Prostate gland (tissue), 2 donors: ENCODE data around the gene PTTG1IP2. TPM values are rescaled to one million over a fixed set of nuclear protein-coding genes. Genes with fewer than 3 reads are reported as not detected.
A peak's percentile ranks its signal among the peaks of the same experiment; 100 is the strongest.

Experiments
- DNase-seq: peaks from one replicate; pipeline ENCODE4 v3.0.0-alpha.2; 2019; ENCODE audit warnings: low spot score
- H3K27ac ChIP-seq, 2 donors: fragments of 200-600 bp; sonication (generic); 2 replicates each; pipeline ENCODE4 v1.5.1; 2017 to 2019
- H3K27me3 ChIP-seq: fragments of 200-600 bp; sonication (generic); replicated peaks from 2 replicates; pipeline ENCODE4 v1.5.1; 2019; ENCODE audit not compliant: insufficient read depth
- H3K36me3 ChIP-seq, 2 donors: fragments of 200-600 bp; sonication (generic); 1 replicate in 1 of 2; 2 replicates in 1 of 2; pipeline versions ENCODE4 v1.5.1 to v1.8.1; 2017 to 2019
- H3K4me1 ChIP-seq: fragments of 200-600 bp; sonication (generic); replicated peaks from 2 replicates; pipeline ENCODE4 v1.5.1; 2019
- H3K4me3 ChIP-seq, 2 donors: fragments of 200-600 bp; sonication (generic); 2 replicates each; pipeline ENCODE4 v1.5.1; 2017 to 2019
- H3K9me3 ChIP-seq: fragments of 200-600 bp; sonication (generic); 2 replicates; pipeline ENCODE4 v1.5.1; 2017
- CTCF ChIP-seq, 4 experiments: fragments of 200-600 bp in 2 of 4; fragments of 450-650 bp in 2 of 4; sonication (generic) in 2 of 4; IDR thresholded peaks; 1 replicate in 3 of 4; 2 replicates in 1 of 4; pipeline ENCODE4 v1.5.1; 2016 to 2019; ENCODE audit warnings: antibody characterized with exemption in 4 of 4, mild to moderate bottlenecking in 2 of 4, moderate library complexity in 2 of 4
- POLR2A ChIP-seq: fragments of 450-650 bp; IDR thresholded peaks from one replicate; pipeline ENCODE4 v1.6.1; 2016; ENCODE audit warnings: antibody characterized with exemption, mild to moderate bottlenecking
- POLR2AphosphoS5 ChIP-seq: sonication (generic); formaldehyde crosslinking; IDR thresholded peaks from one replicate; pipeline ENCODE4 v1.6.1; 2017; ENCODE audit warnings: antibody characterized with exemption
- WGBS: methylation state at CpG from one replicate; pipeline ENCODE4 v1.1.5; 2018; 5-methylcytosine and 5-hydroxymethylcytosine counted together
- intact Hi-C: fragments of 100-400 bp; cut with DNase I; formaldehyde crosslinking; loops from one replicate; pipeline ENCODE4 v1.14.2; 2022
- total RNA-seq, 2 donors: library from RNA; depleted of rRNA; stranded (reverse); fragments of >200 nt; gene quantifications; one replicate each; pipeline ENCODE4 v1.1.0, GENCODE V29; 2016

The PTTG1IP2 gene
- total RNA-seq, 2 donors from 2014 or later: not detected

- Histone ChIP-seq H3K4me3 (no peak overlapping the region), H3K9me3 (no peaks in the 10 kb centered on the region), H3K27me3 (no peaks in the 10 kb centered on the region), H3K36me3 (no peaks in the 10 kb centered on the region), H3K27ac (no peak overlapping the region), H3K4me1 (no peaks in the 10 kb centered on the region)
- TF ChIP-seq POLR2A (no peak), POLR2AphosphoS5 (no peak), CTCF (IDR thresholded peaks at IDR 0.05) (peak in 1 of 4 experiments; percentile 20)
- intact Hi-C loops: no loop called here
- no peak for DNase-seq
- 56% methylated on average over 5 of the region's 5 CpGs for WGBS
Observed at GRCh38 chr7:90520484-90520883, 51.0 kb downstream of the PTTG1IP2 start.

- Histone ChIP-seq H3K27me3 (no peaks in the 10 kb centered on the region), H3K27ac (no peak overlapping the region), H3K4me3 (no peak overlapping the region), H3K4me1 (no peaks in the 10 kb centered on the region), H3K36me3 (no peaks in the 10 kb centered on the region), H3K9me3 (no peaks in the 10 kb centered on the region)
- intact Hi-C loops: no loop called here
- DNase-seq: no peak
- WGBS: 38% methylated on average over 1 of the region's 1 CpG
- TF ChIP-seq POLR2AphosphoS5: no peak
- no peak for TF ChIP-seq CTCF (IDR thresholded peaks at IDR 0.05)
- TF ChIP-seq POLR2A: no peak
Observed at GRCh38 chr7:90530263-90530662, 60.8 kb downstream of the PTTG1IP2 start.

- no peaks in the 10 kb centered on the region for H3K9me3 ChIP-seq
- no peak overlapping the region for H3K27ac ChIP-seq
- H3K4me1 ChIP-seq: no peaks in the 10 kb centered on the region
- 72% methylated on average over 7 of the region's 7 CpGs for WGBS
- no peaks in the 10 kb centered on the region for H3K36me3 ChIP-seq
- no peak for TF ChIP-seq CTCF (IDR thresholded peaks at IDR 0.05)
- TF ChIP-seq POLR2A: no peak
- TF ChIP-seq POLR2AphosphoS5: no peak
- DNase-seq: no peak
- H3K4me3 ChIP-seq: no peak overlapping the region
- no peaks in the 10 kb centered on the region for H3K27me3 ChIP-seq
- intact Hi-C loops: no loop called here
Observed at GRCh38 chr7:90532231-90532929, 62.9 kb downstream of the PTTG1IP2 start.

- Histone ChIP-seq H3K36me3 (no peaks in the 10 kb centered on the region), H3K27ac (no peak overlapping the region), H3K4me1 (no peaks in the 10 kb centered on the region), H3K4me3 (no peak overlapping the region), H3K9me3 (no peaks in the 10 kb centered on the region), H3K27me3 (no peaks in the 10 kb centered on the region)
- TF ChIP-seq CTCF (IDR thresholded peaks at IDR 0.05): no peak
- TF ChIP-seq POLR2AphosphoS5: no peak
- no peak for TF ChIP-seq POLR2A
- DNase-seq: no peak
- intact Hi-C loops: no loop called here
- 88% methylated on average over 3 of the region's 3 CpGs for WGBS
Observed at GRCh38 chr7:90536449-90536848, 67.0 kb downstream of the PTTG1IP2 start.

GRCh38 chr7:90538405-90538804 is 69.0 kb downstream of the PTTG1IP2 start:
- intact Hi-C loops: no loop called here
- Histone ChIP-seq H3K4me3 (no peak overlapping the region), H3K27me3 (no peaks in the 10 kb centered on the region), H3K27ac (no peak overlapping the region), H3K4me1 (no peaks in the 10 kb centered on the region), H3K36me3 (no peaks in the 10 kb centered on the region), H3K9me3 (no peaks in the 10 kb centered on the region)
- 86% methylated on average over 2 of the region's 2 CpGs for WGBS
- no peak for TF ChIP-seq POLR2AphosphoS5
- no peak for TF ChIP-seq CTCF (IDR thresholded peaks at IDR 0.05)
- no peak for TF ChIP-seq POLR2A
- DNase-seq: no peak
